Upper lobe of left lung (tissue), 4 donors: ENCODE results near the gene COBL.

ENCODE experiments used
- POLR2AphosphoS5 ChIP-seq, 2 donors: sonication (generic); formaldehyde crosslinking; IDR thresholded peaks; one replicate each; pipeline ENCODE4 v1.5.1; 2017; ENCODE audit warnings: antibody characterized with exemption in 2 of 2
- TF ChIP-seq, protein P1 (sequence below), 6 experiments: fragments of 450-650 bp in 4 of 6; fragments of 200-600 bp in 2 of 6; sonication (generic) in 2 of 6; IDR thresholded peaks; one replicate each; pipeline ENCODE4 v1.5.1; 2016 to 2019; ENCODE audit warnings: antibody characterized with exemption in 6 of 6

DNA sequence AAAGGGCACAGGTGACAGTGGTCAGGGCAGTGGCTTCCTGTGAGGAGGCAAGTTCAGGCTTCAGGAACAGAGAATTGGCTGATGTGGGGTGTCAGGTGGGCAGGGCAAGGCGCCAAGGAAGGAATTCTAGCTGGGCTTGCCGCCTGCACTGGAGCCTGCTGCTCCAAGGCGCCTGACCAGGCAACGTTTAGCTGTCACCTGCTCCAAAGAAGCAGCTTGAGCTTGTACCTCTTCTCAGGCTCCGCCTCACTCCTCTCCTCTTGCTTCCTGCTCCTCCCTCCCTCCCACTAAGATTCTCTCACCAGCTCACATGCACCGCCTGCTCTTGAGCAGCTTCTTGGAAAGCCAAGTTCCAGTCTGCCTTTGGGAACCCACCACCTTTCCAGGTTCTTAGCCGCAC lies 346.5 kb downstream of the COBL start:
- TF ChIP-seq POLR2AphosphoS5 (IDR thresholded peaks at IDR 0.05): no peak
- TF ChIP-seq, protein P1, sequence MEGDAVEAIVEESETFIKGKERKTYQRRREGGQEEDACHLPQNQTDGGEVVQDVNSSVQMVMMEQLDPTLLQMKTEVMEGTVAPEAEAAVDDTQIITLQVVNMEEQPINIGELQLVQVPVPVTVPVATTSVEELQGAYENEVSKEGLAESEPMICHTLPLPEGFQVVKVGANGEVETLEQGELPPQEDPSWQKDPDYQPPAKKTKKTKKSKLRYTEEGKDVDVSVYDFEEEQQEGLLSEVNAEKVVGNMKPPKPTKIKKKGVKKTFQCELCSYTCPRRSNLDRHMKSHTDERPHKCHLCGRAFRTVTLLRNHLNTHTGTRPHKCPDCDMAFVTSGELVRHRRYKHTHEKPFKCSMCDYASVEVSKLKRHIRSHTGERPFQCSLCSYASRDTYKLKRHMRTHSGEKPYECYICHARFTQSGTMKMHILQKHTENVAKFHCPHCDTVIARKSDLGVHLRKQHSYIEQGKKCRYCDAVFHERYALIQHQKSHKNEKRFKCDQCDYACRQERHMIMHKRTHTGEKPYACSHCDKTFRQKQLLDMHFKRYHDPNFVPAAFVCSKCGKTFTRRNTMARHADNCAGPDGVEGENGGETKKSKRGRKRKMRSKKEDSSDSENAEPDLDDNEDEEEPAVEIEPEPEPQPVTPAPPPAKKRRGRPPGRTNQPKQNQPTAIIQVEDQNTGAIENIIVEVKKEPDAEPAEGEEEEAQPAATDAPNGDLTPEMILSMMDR (IDR thresholded peaks at IDR 0.05): no peak
